Measurements from ENCODE around the gene CYP46A1. TPM values are rescaled to one million over a fixed set of nuclear protein-coding genes. Genes with fewer than 3 reads are reported as not detected.

CYP46A1 gene
- total RNA-seq, 4 donors from 2014 or later, result 0.13 to 2.5 TPM; not detected in 2

- H3K4me1 ChIP-seq, result peaks cover 8 to 16% (median 12%) of the 10 kb centered on the region in 4 donors
- H3K9me3 ChIP-seq, result peaks cover 0 to 10% (median 4%) of the 10 kb centered on the region in 4 donors
- no peak for DNase-seq
- H3K27me3 ChIP-seq, result no peaks in the 10 kb centered on the region
- no peak overlapping the region for H3K4me3 ChIP-seq
- TF ChIP-seq CTCF (IDR thresholded peaks at IDR 0.05) (no peak), POLR2A (IDR thresholded peaks at IDR 0.05) (no peak)
- H3K36me3 ChIP-seq, result no peaks in the 10 kb centered on the region
- H3K27ac ChIP-seq, result no peak overlapping the region
Measured at GRCh38 chr14:99679996-99680395, 4.1 kb upstream of the CYP46A1 start.

DNA sequence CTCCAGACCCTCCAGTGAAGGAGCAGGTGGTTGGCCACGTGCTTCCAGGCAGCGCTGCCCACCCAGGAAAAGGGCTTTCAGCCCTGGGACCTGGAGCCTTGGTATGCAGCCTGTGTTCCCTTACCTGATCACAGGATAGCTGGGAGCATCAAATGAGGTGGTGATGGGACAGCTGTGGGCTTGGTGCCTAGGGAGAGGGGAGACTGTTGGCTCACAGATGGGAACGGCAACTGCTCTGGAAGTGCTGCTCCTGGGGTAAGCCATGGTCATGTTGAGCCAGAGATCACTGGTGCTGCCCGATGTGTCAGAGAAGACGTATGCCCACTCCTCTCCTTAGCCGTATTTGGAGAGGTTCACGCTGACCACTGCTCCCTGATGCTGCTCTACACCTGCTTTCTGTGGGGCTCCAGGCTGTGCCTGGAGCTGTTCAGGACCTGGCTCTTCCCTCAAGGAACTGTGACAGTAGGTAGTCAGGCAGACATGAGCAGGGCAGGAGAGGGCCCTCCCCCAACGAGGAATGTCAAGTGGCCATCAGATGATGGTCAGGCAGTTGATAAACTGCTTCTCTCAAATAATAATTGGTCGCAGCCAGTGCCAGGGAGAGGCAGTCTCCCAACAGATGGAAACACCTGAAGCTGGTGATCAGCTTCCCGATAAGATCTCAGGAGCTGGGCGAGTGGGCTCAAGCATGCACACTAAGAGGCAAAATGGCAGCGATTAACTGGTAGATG lies 2.8 kb upstream of the CYP46A1 start:
- Histone ChIP-seq H3K27me3 (no peaks in the 10 kb centered on the region), H3K36me3 (no peaks in the 10 kb centered on the region), H3K4me1 (peaks cover 8 to 16% (median 12%) of the 10 kb centered on the region in 4 donors), H3K27ac (no peak overlapping the region), H3K9me3 (peaks cover 0 to 10% (median 4%) of the 10 kb centered on the region in 4 donors), H3K4me3 (no peak overlapping the region)
- TF ChIP-seq CTCF (IDR thresholded peaks at IDR 0.05) (no peak), POLR2A (IDR thresholded peaks at IDR 0.05) (no peak)
- no peak for DNase-seq

- no peaks in the 10 kb centered on the region for H3K27me3 ChIP-seq
- H3K36me3 ChIP-seq, result no peaks in the 10 kb centered on the region
- no peak overlapping the region for H3K27ac ChIP-seq
- H3K4me1 ChIP-seq, result peaks cover 8 to 16% (median 12%) of the 10 kb centered on the region in 4 donors
- no peak overlapping the region for H3K4me3 ChIP-seq
- no peak for DNase-seq
- H3K9me3 ChIP-seq, result peaks cover 0 to 10% (median 4%) of the 10 kb centered on the region in 4 donors
- TF ChIP-seq CTCF (IDR thresholded peaks at IDR 0.05) (no peak), POLR2A (IDR thresholded peaks at IDR 0.05) (no peak)
Measured at GRCh38 chr14:99681832-99682148, 2.3 kb upstream of the CYP46A1 start.

- H3K27me3 ChIP-seq, result no peaks in the 10 kb centered on the region
- TF ChIP-seq POLR2A (IDR thresholded peaks at IDR 0.05) (no peak), CTCF (IDR thresholded peaks at IDR 0.05) (peak; percentile 68 to 88 (median 81))
- H3K27ac ChIP-seq, result peak overlapping the region; percentile 72 to 82 (median 75)
- H3K4me3 ChIP-seq, result peak overlapping the region; percentile 57 to 75 (median 72)
- H3K9me3 ChIP-seq, result peaks cover 0 to 3% (median under 1%) of the 10 kb centered on the region in 4 donors
- peaks cover 8 to 16% (median 12%) of the 10 kb centered on the region in 4 donors for H3K4me1 ChIP-seq
- DNase-seq, result peak; percentile 68 to 90 (median 89)
- H3K36me3 ChIP-seq, result no peaks in the 10 kb centered on the region
Measured at GRCh38 chr14:99682809-99683618, 1.1 kb upstream of the CYP46A1 start.

DNA sequence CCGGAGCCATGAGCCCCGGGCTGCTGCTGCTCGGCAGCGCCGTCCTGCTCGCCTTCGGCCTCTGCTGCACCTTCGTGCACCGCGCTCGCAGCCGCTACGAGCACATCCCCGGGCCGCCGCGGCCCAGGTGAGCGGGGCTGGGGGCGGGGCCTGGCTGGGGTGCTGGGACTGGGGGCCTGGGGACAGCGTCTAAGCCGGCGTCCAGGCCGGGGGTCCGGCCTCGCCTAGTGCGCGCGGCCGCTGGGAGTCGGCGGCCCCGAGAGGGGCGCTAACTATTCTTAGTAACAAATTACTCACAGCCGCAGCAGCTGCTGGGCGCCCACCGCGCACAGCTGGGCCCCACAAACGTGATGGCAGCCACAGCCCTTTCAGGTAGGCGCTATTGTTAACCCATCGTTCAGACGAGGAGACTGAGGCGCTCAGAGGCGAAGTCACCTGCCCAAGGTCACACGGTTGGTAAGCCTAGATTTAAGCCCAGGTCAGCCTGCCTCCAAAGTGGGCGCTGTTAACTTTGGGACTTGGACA lies 374 bp downstream of the CYP46A1 start:
- Histone ChIP-seq H3K36me3 (no peaks in the 10 kb centered on the region), H3K9me3 (no peaks in the 10 kb centered on the region), H3K27ac (peak overlapping the region in 2 of 4 donors; percentile 65), H3K27me3 (no peaks in the 10 kb centered on the region), H3K4me3 (peak overlapping the region; percentile 50 to 80 (median 74)), H3K4me1 (peaks cover 8 to 16% (median 12%) of the 10 kb centered on the region in 4 donors)
- TF ChIP-seq POLR2A (IDR thresholded peaks at IDR 0.05) (no peak), CTCF (IDR thresholded peaks at IDR 0.05) (peak in 1 of 6 experiments; percentile 2)
- DNase-seq, result no peak

Measured in Peyer's patch (tissue), 4 donors.